BE2C (cell line): Measurements from ENCODE around the gene IER3.
"Not testable (repeated sequence)": the region's sequence is repeated elsewhere in the genome, so short reads cannot be mapped to it uniquely, and the experiment has no call there.

Experiments used
- DNase-seq: peaks from one replicate; pipeline ENCODE4 v3.0.0-alpha.2; 2020
- H3K27me3 ChIP-seq: fragments of 250-450 bp; sonication (Bioruptor Pico); 2 replicates; pipeline ENCODE4 v1.5.1; 2020; ENCODE audit warnings: mild to moderate bottlenecking
- H3K36me3 ChIP-seq: fragments of 250-450 bp; sonication (Bioruptor Pico); 2 replicates; pipeline ENCODE4 v1.5.1; 2020; ENCODE audit warnings: mild to moderate bottlenecking
- H3K4me1 ChIP-seq: fragments of 250-450 bp; sonication (Bioruptor Pico); 2 replicates; pipeline ENCODE4 v1.5.1; 2020
- H3K4me3 ChIP-seq: 2 replicates; pipeline ENCODE4 v1.5.1; 2011; ENCODE audit warnings: low read depth, low read length
- H3K9me3 ChIP-seq: fragments of 250-450 bp; sonication (Bioruptor Pico); 2 replicates; pipeline ENCODE4 v1.5.1; 2020
- TF ChIP-seq, protein P1 (sequence below): IDR thresholded peaks from 2 replicates; pipeline ENCODE4 v1.5.1; 2012; ENCODE audit warnings: mild to moderate bottlenecking, low read depth, low read length

IER3 gene

DNA sequence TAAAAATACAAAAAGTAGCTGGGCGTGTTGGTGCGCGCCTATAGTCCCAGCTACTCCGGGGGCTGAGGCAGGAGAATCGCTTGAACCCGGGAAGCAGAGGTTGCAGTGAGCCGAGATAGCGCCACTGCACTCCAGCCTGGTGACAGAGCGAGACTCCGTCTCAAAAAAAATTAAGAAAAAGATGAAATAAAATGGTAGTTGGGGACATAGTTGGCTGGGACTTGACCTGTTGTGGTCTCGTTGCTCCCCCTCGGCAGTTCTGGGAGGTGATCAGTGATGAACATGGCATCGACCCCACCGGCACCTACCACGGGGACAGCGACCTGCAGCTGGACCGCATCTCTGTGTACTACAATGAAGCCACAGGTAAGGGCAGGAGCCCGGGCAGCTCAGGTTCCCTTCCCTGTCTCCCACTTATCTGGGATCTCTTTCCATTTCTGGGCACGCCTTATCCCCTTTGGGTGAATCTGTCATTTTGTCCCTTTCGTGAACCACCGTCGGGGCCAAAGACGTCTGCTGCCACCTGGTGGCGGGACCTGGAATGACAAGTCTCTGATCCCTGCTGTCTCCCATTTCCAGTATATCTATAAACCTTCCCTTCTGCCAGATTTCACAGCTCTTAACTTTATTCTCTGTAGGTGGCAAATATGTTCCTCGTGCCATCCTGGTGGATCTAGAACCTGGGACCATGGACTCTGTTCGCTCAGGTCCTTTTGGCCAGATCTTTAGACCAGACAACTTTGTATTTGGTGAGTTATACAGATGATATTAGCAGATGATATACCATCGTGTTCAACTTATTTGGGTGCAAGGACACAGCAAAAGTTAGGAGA lies 21.9 kb downstream of the IER3 start:
- H3K4me3 ChIP-seq, result peak overlapping the region; percentile 96
- peaks cover 61% of the 10 kb centered on the region for H3K36me3 ChIP-seq
- peaks cover 7% of the 10 kb centered on the region for H3K4me1 ChIP-seq
- H3K27me3 ChIP-seq, result peaks cover 3% of the 10 kb centered on the region
- DNase-seq, result peak; percentile 79
- no peaks in the 10 kb centered on the region for H3K9me3 ChIP-seq
- TF ChIP-seq, protein P1, sequence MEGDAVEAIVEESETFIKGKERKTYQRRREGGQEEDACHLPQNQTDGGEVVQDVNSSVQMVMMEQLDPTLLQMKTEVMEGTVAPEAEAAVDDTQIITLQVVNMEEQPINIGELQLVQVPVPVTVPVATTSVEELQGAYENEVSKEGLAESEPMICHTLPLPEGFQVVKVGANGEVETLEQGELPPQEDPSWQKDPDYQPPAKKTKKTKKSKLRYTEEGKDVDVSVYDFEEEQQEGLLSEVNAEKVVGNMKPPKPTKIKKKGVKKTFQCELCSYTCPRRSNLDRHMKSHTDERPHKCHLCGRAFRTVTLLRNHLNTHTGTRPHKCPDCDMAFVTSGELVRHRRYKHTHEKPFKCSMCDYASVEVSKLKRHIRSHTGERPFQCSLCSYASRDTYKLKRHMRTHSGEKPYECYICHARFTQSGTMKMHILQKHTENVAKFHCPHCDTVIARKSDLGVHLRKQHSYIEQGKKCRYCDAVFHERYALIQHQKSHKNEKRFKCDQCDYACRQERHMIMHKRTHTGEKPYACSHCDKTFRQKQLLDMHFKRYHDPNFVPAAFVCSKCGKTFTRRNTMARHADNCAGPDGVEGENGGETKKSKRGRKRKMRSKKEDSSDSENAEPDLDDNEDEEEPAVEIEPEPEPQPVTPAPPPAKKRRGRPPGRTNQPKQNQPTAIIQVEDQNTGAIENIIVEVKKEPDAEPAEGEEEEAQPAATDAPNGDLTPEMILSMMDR, result peak; percentile 94

DNA sequence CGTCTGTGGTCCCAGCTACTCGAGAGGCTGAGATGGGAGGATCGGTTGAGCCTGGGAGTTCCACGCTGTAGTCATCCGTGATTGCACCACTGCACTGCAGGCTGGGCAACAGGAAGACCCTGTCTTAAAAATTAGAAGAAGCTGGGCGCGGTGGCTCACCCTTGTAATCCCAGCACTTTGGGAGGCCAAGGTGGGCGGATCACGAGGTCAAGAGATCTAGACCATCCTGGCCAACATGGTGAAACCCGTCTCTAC lies 22.4 kb downstream of the IER3 start:
- Histone ChIP-seq H3K4me3 (peak overlapping the region; percentile 96), H3K36me3 (peaks cover 56% of the 10 kb centered on the region)
- H3K27me3 ChIP-seq, H3K4me1 ChIP-seq, DNase-seq, H3K9me3 ChIP-seq: not testable (repeated sequence)

DNA sequence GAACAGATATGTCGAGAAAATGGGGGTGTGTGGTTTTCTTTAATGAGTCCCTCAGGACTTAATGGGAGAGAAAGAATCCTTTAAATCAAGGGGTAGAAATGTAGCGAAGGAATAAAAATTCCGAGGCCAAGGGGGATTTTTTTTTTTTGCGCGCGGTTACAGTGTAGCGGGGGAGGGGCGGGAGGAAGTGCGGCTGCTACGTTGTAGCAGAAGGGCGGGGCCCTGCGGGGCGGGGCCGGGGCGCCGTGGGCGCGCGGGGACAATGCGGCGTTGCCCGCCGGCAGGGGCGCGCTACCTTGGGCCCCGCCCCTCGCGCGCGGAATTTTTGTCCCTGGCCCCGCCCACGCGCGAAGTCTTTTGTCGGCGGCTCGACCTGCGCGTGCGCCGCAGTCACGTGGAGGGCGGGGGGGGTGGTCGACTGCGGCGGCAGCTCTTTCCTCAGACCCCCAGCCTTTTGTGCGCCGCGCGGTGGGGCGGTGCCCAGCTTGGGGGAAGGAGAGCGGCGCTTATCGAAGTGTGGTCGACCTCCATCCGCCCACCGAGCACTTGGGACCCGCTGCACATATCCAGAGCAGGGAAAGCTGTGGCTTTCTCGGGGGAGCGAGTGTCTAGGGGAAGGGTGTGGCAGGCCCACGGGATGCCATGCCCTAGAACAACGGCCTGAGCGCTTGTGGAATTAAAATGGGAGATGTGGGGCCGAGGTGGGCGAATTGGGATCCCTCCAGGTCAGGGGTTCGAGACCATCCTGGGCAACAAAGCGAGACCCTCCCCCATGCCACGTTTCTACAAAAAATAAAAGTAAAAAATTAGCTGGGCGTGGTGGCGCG lies 22.9 kb downstream of the IER3 start:
- Histone ChIP-seq H3K4me3 (peak overlapping the region; percentile 96), H3K27me3 (peaks cover 3% of the 10 kb centered on the region), H3K4me1 (peaks cover 6% of the 10 kb centered on the region), H3K9me3 (no peaks in the 10 kb centered on the region), H3K36me3 (peaks cover 56% of the 10 kb centered on the region)
- peak; percentile 95 for DNase-seq
- TF ChIP-seq, protein P1, result 0 out of 2 replicates have a peak, but pooled peaks have one; percentile 15

DNA sequence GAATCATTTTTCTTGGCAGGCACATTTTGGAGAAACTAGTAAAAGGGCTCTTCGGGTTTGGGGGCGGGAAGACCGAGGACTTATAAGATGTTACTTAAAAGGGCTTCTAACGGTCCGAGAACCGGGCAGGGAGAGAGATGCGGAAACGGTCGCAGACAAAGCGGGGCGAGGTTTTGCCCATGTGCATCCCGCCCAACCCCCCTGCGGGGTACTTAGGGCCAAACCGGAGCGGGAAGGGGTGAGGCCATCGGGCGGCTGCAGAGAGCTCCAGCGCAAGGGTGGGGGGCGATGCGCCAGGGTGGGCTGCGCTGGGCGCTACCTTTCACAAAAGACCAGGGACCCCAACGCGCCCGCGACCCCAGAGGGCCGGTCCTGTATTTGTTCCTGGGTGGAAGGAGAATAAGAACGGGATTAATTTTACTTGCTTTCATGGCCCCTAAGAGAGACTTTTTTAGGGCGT lies 23.6 kb downstream of the IER3 start:
- Histone ChIP-seq H3K4me1 (peaks cover 6% of the 10 kb centered on the region), H3K27me3 (peaks cover 3% of the 10 kb centered on the region)

DNA sequence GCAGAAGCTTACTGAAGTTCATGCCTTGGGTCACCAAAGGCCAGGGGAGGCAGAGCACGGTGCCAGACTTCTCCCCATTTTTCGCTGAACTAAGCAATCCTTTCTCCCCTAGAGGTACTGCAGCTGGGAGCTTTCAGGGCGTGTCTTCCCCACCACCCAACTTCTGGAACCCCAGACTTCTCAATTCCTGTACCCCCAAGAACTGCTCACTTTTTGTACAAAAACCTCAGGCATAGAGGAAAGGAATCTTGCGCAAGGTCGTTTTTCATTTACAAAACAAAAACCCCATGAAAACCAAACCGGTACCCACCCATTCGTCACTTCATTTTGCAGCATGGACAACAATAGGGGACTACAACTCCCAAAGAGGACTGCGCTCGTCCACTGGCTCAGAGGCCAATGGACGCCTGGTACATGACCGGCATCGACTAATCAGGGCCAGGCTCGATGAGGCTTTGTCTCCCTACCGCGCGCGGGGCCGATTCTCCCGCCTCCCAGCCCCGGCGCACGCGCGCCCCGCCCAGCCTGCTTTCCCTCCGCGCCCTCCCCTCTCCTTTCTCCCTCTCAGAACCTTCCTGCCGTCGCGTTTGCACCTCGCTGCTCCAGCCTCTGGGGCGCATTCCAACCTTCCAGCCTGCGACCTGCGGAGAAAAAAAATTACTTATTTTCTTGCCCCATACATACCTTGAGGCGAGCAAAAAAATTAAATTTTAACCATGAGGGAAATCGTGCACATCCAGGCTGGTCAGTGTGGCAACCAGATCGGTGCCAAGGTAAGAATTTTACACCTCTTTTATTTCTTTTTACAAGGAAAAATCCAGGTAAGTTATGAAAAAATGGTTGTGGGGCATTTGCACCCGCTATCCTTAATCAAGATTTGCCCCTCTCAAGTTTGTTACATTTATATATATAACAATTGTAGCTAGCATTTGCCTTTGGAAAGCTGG lies 24.3 kb downstream of the IER3 start, which contains the start of gene TUBB:
TUBB (plus strand) TSS at position 562 of the 947 bp plus-strand sequence; CDS start at position 717, 155 bp downstream.
- DNase-seq, result peak; percentile 98

More for the DNA sequence above, 23.6 kb downstream of the IER3 start:
- H3K4me3 ChIP-seq, result peak overlapping the region; percentile 96
- TF ChIP-seq, protein P1, result no peak
- H3K9me3 ChIP-seq, result no peaks in the 10 kb centered on the region
- DNase-seq, result peak; percentile 85
- peaks cover 53% of the 10 kb centered on the region for H3K36me3 ChIP-seq

More for the DNA sequence above, 24.3 kb downstream of the IER3 start, which contains the start of gene TUBB:
- H3K9me3 ChIP-seq, result no peaks in the 10 kb centered on the region
- H3K4me3 ChIP-seq, result peak within 1 kb of the TSS; percentile 96
- peaks cover 46% of the 10 kb centered on the region for H3K36me3 ChIP-seq
- peaks cover 3% of the 10 kb centered on the region for H3K27me3 ChIP-seq
- TF ChIP-seq, protein P1, result no peak
- H3K4me1 ChIP-seq, result peaks cover 6% of the 10 kb centered on the region
